Measurements from ENCODE around the gene TRIM16. TPM values are rescaled to one million over a fixed set of nuclear protein-coding genes. Genes with fewer than 3 reads are reported as not detected.
"Not testable (repeated sequence)": the region's sequence is repeated elsewhere in the genome, so short reads cannot be mapped to it uniquely, and the experiment has no call there.

Gene TRIM16
- total RNA-seq, 1 experiment from 2014 or later: 17.7 TPM

- not testable (repeated sequence) for H3K4me1 Mint-ChIP-seq; H2BK120ac ChIP-seq (ENCODE audit: low read depth, low read length, poor library complexity, severe bottlenecking); H3K4me3 Mint-ChIP-seq; H3K56ac ChIP-seq (ENCODE audit: insufficient read length, low read depth, low read length); DNase-seq; H3K9ac ChIP-seq (ENCODE audit: extremely low read depth, insufficient read length, low read length); H2AK5ac ChIP-seq (ENCODE audit: insufficient read length, low read length); H3K27me3 Mint-ChIP-seq (ENCODE audit: low read depth); H3K18ac ChIP-seq (ENCODE audit: insufficient read length, low read depth, low read length); H3K4me2 ChIP-seq (ENCODE audit: insufficient read depth, insufficient read length, low read length); H2AFZ ChIP-seq (ENCODE audit: low read length); H4K91ac ChIP-seq (ENCODE audit: insufficient read length, low read depth, low read length); H4K20me1 ChIP-seq (ENCODE audit: control insufficient read depth, insufficient read depth, insufficient read length); H3K27ac ChIP-seq (ENCODE audit: insufficient read length, low read depth, low read length); H4K8ac ChIP-seq (replicated peaks; ENCODE audit: insufficient read length, low read depth, low read length); H3K27me3 ChIP-seq (ENCODE audit: insufficient read depth, low read length); H3K23ac ChIP-seq (ENCODE audit: insufficient read length, low read depth, low read length); H3K14ac ChIP-seq (ENCODE audit: insufficient read depth, low read length); H3K36me3 Mint-ChIP-seq (ENCODE audit: insufficient read depth in 1 of 3, low read depth in 3 of 3); H3K4me1 ChIP-seq (ENCODE audit: insufficient read depth, low read length); H3K27ac Mint-ChIP-seq; H3K4ac ChIP-seq (ENCODE audit: low read depth, low read length); H3K79me1 ChIP-seq (ENCODE audit: insufficient read depth, low read depth, low read length, poor library complexity, severe bottlenecking); H3K9me3 Mint-ChIP-seq; H2BK12ac ChIP-seq (ENCODE audit: insufficient read length, low read depth, low read length); H3T11ph ChIP-seq (ENCODE audit: low read length); H3K23me2 ChIP-seq (ENCODE audit: insufficient read length, low read depth, low read length, poor library complexity, severe bottlenecking); H4K5ac ChIP-seq (ENCODE audit: insufficient read length, low read depth, low read length); H2BK15ac ChIP-seq (ENCODE audit: low read depth, low read length); H2BK5ac ChIP-seq (ENCODE audit: insufficient read length, low read length); H3K79me2 ChIP-seq (ENCODE audit: insufficient read depth, low read length); H3K9me3 ChIP-seq (ENCODE audit: control insufficient read depth, low read depth, low read length); H2BK20ac ChIP-seq (ENCODE audit: low read depth, low read length, poor library complexity, severe bottlenecking)
- no CpG with 5 or more reads among the region's 8 CpGs for WGBS (ENCODE audit: extremely low coverage, insufficient read length, low lambda C conversion rate)
Measured at GRCh38 chr17:15588017-15588416, 96.1 kb downstream of the TRIM16 start.

DNA sequence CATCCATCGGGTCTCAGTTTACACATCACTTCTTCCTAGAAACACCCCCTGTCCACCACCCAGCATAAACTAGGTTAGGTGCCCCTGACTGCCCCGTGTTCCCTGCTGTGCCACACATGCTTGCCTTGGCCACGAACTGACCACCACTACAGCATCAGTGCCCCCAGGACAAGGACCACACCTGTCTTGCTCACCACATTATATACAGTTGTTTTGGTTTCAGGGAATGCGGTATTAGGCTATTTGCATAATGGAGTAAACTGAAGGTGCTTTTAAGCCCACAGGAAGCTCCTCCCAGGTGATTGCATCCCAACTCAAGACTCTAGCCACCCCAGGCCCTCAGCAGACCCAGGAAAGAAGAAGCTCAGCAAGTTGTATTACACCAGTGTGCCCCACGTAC lies 100.8 kb downstream of the TRIM16 start:
- H3T11ph ChIP-seq (ENCODE audit: low read length); DNase-seq; H2AK5ac ChIP-seq (ENCODE audit: insufficient read length, low read length); H2BK5ac ChIP-seq (ENCODE audit: insufficient read length, low read length); H3K27me3 ChIP-seq (ENCODE audit: insufficient read depth, low read length); H3K36me3 Mint-ChIP-seq (ENCODE audit: insufficient read depth in 1 of 3, low read depth in 3 of 3); H3K4me2 ChIP-seq (ENCODE audit: insufficient read depth, insufficient read length, low read length); H3K4ac ChIP-seq (ENCODE audit: low read depth, low read length); H4K20me1 ChIP-seq (ENCODE audit: control insufficient read depth, insufficient read depth, insufficient read length); H3K23me2 ChIP-seq (ENCODE audit: insufficient read length, low read depth, low read length, poor library complexity, severe bottlenecking); H4K91ac ChIP-seq (ENCODE audit: insufficient read length, low read depth, low read length); H3K27ac Mint-ChIP-seq; H3K79me1 ChIP-seq (ENCODE audit: insufficient read depth, low read depth, low read length, poor library complexity, severe bottlenecking); H3K9ac ChIP-seq (ENCODE audit: extremely low read depth, insufficient read length, low read length); H3K4me1 ChIP-seq (ENCODE audit: insufficient read depth, low read length); H3K9me3 Mint-ChIP-seq; H3K4me3 Mint-ChIP-seq; H3K79me2 ChIP-seq (ENCODE audit: insufficient read depth, low read length); H4K5ac ChIP-seq (ENCODE audit: insufficient read length, low read depth, low read length); H3K9me3 ChIP-seq (ENCODE audit: control insufficient read depth, low read depth, low read length); H2AFZ ChIP-seq (ENCODE audit: low read length); H3K18ac ChIP-seq (ENCODE audit: insufficient read length, low read depth, low read length); H2BK15ac ChIP-seq (ENCODE audit: low read depth, low read length); H3K56ac ChIP-seq (ENCODE audit: insufficient read length, low read depth, low read length); H4K8ac ChIP-seq (replicated peaks; ENCODE audit: insufficient read length, low read depth, low read length); H3K4me1 Mint-ChIP-seq; H2BK20ac ChIP-seq (ENCODE audit: low read depth, low read length, poor library complexity, severe bottlenecking); H3K27ac ChIP-seq (ENCODE audit: insufficient read length, low read depth, low read length); H3K14ac ChIP-seq (ENCODE audit: insufficient read depth, low read length); H3K27me3 Mint-ChIP-seq (ENCODE audit: low read depth); H2BK120ac ChIP-seq (ENCODE audit: low read depth, low read length, poor library complexity, severe bottlenecking); H3K23ac ChIP-seq (ENCODE audit: insufficient read length, low read depth, low read length); H2BK12ac ChIP-seq (ENCODE audit: insufficient read length, low read depth, low read length): not testable (repeated sequence)
- WGBS (ENCODE audit: extremely low coverage, insufficient read length, low lambda C conversion rate): no CpG with 5 or more reads among the region's 5 CpGs
